Measurements from ENCODE around the gene ARHGAP9. TPM values are rescaled to one million over a fixed set of nuclear protein-coding genes. Genes with fewer than 3 reads are reported as not detected.
"Not testable (repeated sequence)": the region's sequence is repeated elsewhere in the genome, so short reads cannot be mapped to it uniquely, and the experiment has no call there.

The ARHGAP9 gene
- total RNA-seq, 6 donors from 2014 or later: 29.2 to 131 (median 43.7) TPM

DNA sequence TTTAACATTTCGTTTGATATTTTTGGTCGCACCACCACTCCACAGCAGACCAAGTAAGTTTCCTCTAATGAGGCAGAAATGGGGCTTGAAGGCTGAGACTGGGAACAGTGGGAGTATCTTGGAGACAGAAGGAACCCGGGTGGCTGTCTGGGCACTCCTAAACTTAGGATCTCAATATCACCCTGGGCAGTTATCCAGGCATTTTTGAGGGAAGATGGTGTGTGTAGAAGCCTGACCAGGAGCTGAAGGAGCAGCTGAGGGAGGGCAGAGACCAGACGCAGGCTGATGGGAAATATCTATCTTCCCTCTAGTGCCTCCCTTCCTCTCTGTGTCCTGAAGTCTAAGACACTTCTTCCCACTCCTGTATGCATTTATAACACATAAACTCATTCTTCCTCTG, 18.9 kb upstream of the ARHGAP9 start:
- Histone ChIP-seq H3K9me3 (no peaks in the 10 kb centered on the region), H3K36me3 (peaks cover 15 to 91% (median 63%) of the 10 kb centered on the region in 4 donors), H3K27me3 (no peaks in the 10 kb centered on the region), H3K4me1 (no peaks in the 10 kb centered on the region), H3K27ac (no peak overlapping the region), H3K4me3 (no peak overlapping the region)
- TF ChIP-seq, protein P1, sequence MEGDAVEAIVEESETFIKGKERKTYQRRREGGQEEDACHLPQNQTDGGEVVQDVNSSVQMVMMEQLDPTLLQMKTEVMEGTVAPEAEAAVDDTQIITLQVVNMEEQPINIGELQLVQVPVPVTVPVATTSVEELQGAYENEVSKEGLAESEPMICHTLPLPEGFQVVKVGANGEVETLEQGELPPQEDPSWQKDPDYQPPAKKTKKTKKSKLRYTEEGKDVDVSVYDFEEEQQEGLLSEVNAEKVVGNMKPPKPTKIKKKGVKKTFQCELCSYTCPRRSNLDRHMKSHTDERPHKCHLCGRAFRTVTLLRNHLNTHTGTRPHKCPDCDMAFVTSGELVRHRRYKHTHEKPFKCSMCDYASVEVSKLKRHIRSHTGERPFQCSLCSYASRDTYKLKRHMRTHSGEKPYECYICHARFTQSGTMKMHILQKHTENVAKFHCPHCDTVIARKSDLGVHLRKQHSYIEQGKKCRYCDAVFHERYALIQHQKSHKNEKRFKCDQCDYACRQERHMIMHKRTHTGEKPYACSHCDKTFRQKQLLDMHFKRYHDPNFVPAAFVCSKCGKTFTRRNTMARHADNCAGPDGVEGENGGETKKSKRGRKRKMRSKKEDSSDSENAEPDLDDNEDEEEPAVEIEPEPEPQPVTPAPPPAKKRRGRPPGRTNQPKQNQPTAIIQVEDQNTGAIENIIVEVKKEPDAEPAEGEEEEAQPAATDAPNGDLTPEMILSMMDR (IDR thresholded peaks at IDR 0.05): no peak
- no peak for TF ChIP-seq POLR2A (IDR thresholded peaks at IDR 0.05)
- TF ChIP-seq POLR2AphosphoS5 (IDR thresholded peaks at IDR 0.05): no peak
- TF ChIP-seq EP300 (IDR thresholded peaks at IDR 0.05): no peak
- WGBS, 2 donors: 94 to 100% methylated on average over 4 of the region's 4 CpGs
- DNase-seq: no peak
- ATAC-seq (ENCODE audit: low FRiP score in 2 of 2): peak in 1 of 2 donors; percentile 46

DNA sequence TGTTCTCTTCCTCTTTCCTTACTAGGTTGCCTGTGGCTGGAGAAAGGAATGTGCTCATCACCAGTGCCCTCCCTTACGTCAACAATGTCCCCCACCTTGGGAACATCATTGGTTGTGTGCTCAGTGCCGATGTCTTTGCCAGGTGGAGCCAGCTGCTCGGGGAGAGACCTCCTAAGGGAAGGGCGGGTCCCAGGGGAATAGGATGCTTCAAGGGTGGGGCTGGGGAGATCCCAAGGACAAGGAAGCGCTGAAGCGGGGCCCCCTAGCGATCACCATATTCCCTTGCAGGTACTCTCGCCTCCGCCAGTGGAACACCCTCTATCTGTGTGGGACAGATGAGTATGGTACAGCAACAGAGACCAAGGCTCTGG, 18.5 kb upstream of the ARHGAP9 start:
- no peaks in the 10 kb centered on the region for H3K9me3 ChIP-seq
- H3K4me1 ChIP-seq: no peaks in the 10 kb centered on the region
- H3K36me3 ChIP-seq: peaks cover 15 to 86% (median 58%) of the 10 kb centered on the region in 4 donors
- no peaks in the 10 kb centered on the region for H3K27me3 ChIP-seq
- TF ChIP-seq POLR2A (IDR thresholded peaks at IDR 0.05): no peak
- TF ChIP-seq, protein P1 (IDR thresholded peaks at IDR 0.05): no peak
- no peak for TF ChIP-seq EP300 (IDR thresholded peaks at IDR 0.05)
- no peak for TF ChIP-seq POLR2AphosphoS5 (IDR thresholded peaks at IDR 0.05)
- WGBS, 2 donors: 91 to 93% methylated on average over 9 of the region's 9 CpGs
- no peak overlapping the region for H3K4me3 ChIP-seq
- H3K27ac ChIP-seq: no peak overlapping the region
- no peak for DNase-seq
- peak in 1 of 2 donors; percentile 51 for ATAC-seq (ENCODE audit: low FRiP score in 2 of 2)

DNA sequence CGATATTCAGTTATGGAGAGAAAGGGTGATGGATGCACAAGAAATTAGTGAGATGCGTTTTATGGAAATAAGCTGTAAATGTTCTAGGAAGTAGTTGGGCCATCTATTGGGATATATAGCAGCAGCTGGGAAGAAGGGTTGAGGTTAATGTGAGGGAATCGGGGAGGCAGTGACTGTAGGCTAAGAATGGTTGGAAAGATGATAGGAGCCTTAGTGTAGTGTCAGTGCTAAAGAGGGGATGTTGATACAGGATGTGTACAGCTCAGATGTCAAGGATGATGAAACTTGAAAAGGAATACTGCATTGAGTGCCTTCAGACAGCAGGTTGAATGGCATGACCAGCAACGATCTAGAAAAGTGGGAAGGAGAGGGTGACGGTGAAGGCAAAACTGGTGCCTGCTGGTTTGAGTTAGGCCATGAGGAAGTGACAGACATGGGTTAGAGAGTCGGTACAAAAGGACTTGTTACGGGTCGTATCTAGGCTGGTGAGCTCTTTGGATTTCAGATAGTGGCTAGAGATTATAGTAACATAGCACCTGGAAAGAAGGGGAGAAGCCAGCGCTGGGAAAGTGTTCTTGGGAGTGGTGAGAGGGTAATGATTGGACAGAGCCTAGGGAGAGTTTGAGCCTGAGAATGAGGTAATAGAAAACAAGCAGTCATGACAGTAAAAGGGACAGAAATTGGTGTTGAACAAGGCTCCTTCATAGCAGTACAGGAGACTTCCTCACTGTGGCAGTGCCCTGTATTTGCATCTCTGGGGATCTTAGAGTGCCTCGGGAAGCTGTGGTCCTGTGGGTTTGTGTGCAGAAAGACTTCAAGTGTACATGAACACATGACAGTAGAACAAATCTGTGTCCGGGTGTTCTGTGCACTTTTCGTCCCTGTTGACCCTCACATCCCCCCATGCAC, 17.8 kb upstream of the ARHGAP9 start:
- WGBS, 2 donors: 90 to 91% methylated on average over 12 of the region's 12 CpGs
- Histone ChIP-seq H3K4me3 (no peak overlapping the region), H3K4me1 (no peaks in the 10 kb centered on the region), H3K36me3 (peaks cover 15 to 86% (median 54%) of the 10 kb centered on the region in 4 donors), H3K27me3 (no peaks in the 10 kb centered on the region), H3K9me3 (no peaks in the 10 kb centered on the region), H3K27ac (no peak overlapping the region)
- peak in 1 of 2 donors; percentile 19 for ATAC-seq (ENCODE audit: low FRiP score in 2 of 2)
- DNase-seq: no peak
- TF ChIP-seq POLR2A (IDR thresholded peaks at IDR 0.05): no peak
- TF ChIP-seq POLR2AphosphoS5 (IDR thresholded peaks at IDR 0.05): no peak
- TF ChIP-seq, protein P1 (IDR thresholded peaks at IDR 0.05): no peak
- no peak for TF ChIP-seq EP300 (IDR thresholded peaks at IDR 0.05)

DNA sequence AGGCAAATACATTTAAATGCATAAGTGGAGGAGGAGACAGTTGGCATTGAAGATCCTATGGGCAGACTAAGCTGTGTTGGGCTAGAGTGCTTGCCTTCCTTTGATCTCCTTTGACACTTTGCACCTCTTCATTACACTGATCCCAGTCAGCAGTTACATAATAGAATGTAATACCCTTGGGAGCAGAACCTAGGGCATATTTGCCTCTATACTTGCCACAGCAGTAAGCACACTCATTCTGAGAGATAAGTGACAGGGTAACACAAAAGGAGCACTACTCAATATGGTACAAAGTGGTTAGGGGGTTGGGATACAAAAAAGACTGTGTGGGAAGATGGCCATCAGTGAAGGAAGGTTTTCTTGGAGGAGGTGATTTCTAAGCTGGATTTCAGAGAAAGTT, 17.2 kb upstream of the ARHGAP9 start:
- no peak overlapping the region for H3K27ac ChIP-seq
- no peaks in the 10 kb centered on the region for H3K27me3 ChIP-seq
- no peaks in the 10 kb centered on the region for H3K9me3 ChIP-seq
- TF ChIP-seq POLR2A (IDR thresholded peaks at IDR 0.05) (no peak), POLR2AphosphoS5 (IDR thresholded peaks at IDR 0.05) (no peak), EP300 (IDR thresholded peaks at IDR 0.05) (no peak)
- TF ChIP-seq, protein P1 (IDR thresholded peaks at IDR 0.05): no peak
- H3K4me1 ChIP-seq: no peaks in the 10 kb centered on the region
- H3K36me3 ChIP-seq: peaks cover 17 to 85% (median 55%) of the 10 kb centered on the region in 4 donors
- no peak overlapping the region for H3K4me3 ChIP-seq
- ATAC-seq (ENCODE audit: low FRiP score in 2 of 2) (peak in 1 of 2 donors; percentile 15), DNase-seq (no peak)

DNA sequence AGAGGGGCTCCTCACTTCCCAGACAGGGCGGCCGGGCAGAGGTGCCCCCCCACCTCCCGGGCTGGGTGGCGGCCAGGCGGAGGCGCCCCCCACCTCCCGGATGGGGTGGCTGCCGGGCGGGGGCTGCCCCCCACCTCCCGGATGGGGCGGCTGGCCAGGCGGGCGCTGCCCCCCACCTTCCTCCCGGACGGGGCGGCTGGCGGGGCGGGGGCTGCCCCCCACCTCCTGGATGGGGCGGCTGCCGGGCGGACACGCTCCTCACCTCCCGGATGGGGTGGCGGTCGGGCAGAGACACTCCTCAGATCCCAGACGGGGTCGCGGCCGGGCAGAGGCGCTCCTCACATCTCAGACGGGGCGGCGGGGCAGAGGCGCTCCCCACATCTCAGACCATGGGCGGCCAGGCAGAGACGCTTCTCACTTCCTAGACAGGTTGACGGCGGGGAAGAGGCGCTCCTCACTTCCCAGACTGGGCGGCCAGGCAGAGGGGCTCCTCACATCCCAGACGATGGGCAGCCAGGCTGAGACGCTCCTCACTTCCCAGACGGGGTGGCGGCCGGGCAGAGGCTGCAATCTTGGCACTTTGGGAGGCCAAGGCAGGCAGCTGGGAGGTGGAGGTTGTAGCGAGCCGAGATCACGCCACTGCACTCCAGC, 15.5 kb upstream of the ARHGAP9 start:
- H3K36me3 ChIP-seq: peaks cover 22 to 85% (median 55%) of the 10 kb centered on the region in 4 donors
- WGBS, 2 donors: 94% methylated on average over 2 to 27 of the region's 48 CpGs
- H3K4me1 ChIP-seq; H3K4me3 ChIP-seq; H3K9me3 ChIP-seq; ATAC-seq (ENCODE audit: low FRiP score in 2 of 2); H3K27me3 ChIP-seq; H3K27ac ChIP-seq: not testable (repeated sequence)
- DNase-seq: peak in 1 of 2 donors; percentile 65
